ENCODE measurements around the gene ANTXR2. TPM values are rescaled to one million over a fixed set of nuclear protein-coding genes. Genes with fewer than 3 reads are reported as not detected.
"Not testable (repeated sequence)": the region's sequence is repeated elsewhere in the genome, so short reads cannot be mapped to it uniquely, and the experiment has no call there.

Gene ANTXR2
- total RNA-seq, 1 donor from 2014 or later = 48.9 TPM

DNA sequence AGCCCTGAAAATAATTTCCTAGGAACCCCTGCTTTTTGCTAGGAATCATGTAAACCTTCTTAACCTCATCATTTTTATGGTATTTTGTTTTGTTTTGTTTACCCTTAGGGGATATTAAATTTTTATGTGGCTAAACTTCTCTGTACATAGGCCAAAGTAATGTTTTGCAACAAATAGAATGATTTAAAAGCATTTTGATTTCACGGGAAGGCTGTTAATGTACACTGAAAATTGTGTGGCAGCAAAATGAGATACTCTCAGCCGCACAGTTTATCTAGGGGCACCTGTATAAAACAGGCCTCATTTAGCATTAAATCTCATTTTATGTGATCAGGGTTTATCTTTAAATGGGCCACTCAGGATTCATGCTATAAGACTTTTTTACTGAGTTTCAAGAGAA, 175.0 kb downstream of the ANTXR2 start:
- DNase-seq (no peak), ATAC-seq (no peak)
- intact Hi-C loops (cut with micrococcal nuclease) = no loop called here

DNA sequence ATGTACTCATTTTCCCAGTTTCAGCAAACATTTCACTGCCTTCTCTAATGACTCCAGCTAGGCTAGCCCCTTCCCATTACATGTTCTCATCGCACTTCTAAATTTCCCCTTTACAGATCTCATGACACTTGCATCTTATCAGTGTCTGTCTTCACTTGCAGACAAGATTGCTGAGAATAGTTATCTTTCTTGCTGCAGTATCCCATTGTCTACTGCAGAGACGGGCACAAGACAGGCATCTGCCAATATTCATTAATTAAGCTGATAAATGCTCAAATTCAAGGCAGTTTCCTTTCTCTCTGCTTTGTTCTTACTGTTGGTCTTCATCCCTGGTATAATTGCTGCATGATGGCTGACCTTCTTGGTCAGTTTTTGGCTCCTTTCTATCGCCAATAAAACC, 175.9 kb downstream of the ANTXR2 start:
- intact Hi-C loops (cut with micrococcal nuclease) = no loop called here
- DNase-seq (no peak), ATAC-seq (no peak)

DNA sequence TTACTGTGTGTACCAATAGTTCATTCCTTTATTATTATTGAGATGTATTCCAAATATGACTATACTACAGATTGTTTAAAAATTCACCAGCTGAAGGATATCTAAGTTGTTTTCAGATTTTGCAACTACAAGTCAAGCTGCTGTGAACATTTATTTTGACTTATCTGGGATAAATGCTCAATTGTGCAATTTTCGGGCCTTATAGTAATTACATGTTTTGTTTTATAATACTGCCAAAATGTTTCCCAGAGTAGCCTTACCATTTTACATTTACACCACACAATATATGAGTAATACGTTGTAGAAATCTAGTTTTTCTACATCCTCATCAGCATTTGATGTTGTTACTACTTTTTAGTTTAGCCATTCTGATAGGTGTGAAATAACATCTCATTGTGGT, 179.6 kb downstream of the ANTXR2 start:
- ATAC-seq (no peak), DNase-seq (no peak)
- intact Hi-C loops (cut with micrococcal nuclease) = no loop called here

- ATAC-seq; intact Hi-C loops (cut with micrococcal nuclease); DNase-seq: not testable (repeated sequence)
Measured at GRCh38 chr4:79889026-79889425, 184.0 kb downstream of the ANTXR2 start.

- intact Hi-C loops (cut with micrococcal nuclease) = no loop called here
- DNase-seq = no peak
- ATAC-seq = peak; percentile 54
Measured at GRCh38 chr4:79886557-79886956, 186.5 kb downstream of the ANTXR2 start.

DNA sequence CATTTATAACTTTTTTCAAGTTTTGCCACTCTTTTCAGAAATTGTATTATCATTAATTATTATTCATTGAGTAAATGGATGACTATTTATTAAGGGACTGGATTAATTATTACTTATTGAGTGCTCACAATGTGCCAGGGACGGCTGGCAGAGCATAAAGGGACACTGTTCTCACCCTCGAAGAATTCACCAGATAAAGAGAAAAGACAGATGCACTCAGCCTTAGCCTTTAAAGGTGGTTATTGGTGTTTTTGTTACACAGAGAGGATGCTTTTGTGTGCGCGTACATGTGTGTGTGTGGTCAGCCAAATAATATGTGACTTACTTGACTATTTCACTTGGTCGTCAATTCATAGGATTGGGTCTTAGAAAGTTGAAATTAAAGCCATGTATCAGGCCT, 187.0 kb downstream of the ANTXR2 start:
- ATAC-seq (no peak), DNase-seq (no peak)
- intact Hi-C loops (cut with micrococcal nuclease) = no loop called here

GRCh38 chr4:79883290-79883689, 189.7 kb downstream of the ANTXR2 start:
- ATAC-seq = no peak
- intact Hi-C loops (cut with micrococcal nuclease) = no loop called here
- no peak for DNase-seq

- ATAC-seq (no peak), DNase-seq (no peak)
- intact Hi-C loops (cut with micrococcal nuclease) = no loop called here
Measured at GRCh38 chr4:79882806-79883205, 190.2 kb downstream of the ANTXR2 start.

DNA sequence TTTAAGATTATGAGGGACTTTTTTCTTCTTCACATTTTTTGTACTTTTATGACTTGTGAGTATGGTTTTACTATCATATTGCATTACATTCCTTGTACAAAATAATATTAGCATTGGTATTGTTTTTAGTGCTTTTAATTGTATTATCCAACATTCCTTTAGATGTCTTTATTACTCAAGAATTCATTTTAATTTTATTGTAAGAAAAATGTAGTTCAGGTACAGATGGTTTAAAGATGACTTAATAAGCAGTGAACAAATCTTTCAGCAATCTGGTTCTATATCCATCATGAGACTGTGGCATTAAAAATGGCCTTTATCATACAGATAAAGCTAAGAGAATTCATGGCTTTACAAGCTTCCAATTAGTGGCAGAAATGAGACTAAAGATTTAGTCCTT, 191.6 kb downstream of the ANTXR2 start:
- intact Hi-C loops (cut with micrococcal nuclease) = no loop called here
- no peak for DNase-seq
- no peak for ATAC-seq

GRCh38 chr4:79877511-79877910, 195.5 kb downstream of the ANTXR2 start:
- no peak for ATAC-seq
- DNase-seq = no peak
- intact Hi-C loops (cut with micrococcal nuclease) = no loop called here

- intact Hi-C loops (cut with micrococcal nuclease) = no loop called here
- no peak for ATAC-seq
- DNase-seq = no peak
Measured at GRCh38 chr4:79875344-79875899, 197.6 kb downstream of the ANTXR2 start.

- intact Hi-C loops (cut with micrococcal nuclease) = no loop called here
- DNase-seq (no peak), ATAC-seq (no peak)
Measured at GRCh38 chr4:79874197-79874596, 198.8 kb downstream of the ANTXR2 start.

DNA sequence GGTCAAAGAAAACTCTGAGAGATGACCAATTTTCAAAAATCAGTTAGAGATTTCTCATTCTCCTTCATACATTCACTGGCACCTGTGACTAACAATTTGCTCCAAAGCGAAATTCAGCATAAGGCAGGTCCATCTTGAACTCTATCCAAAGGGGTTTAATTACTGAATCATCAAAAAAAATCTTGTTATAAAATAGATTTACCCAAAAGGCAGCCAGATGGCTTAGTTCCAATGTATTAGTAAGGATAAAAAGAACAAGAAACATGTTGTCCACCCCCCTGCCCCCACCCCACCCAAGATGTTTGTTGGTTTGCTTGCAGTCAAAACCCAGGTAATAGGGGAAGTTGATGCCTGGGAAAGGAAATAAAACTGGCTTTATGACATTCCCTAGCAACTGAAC, 200.3 kb downstream of the ANTXR2 start:
- intact Hi-C loops (cut with micrococcal nuclease) = no loop called here
- ATAC-seq (no peak), DNase-seq (no peak)

- intact Hi-C loops (cut with micrococcal nuclease) = no loop called here
- DNase-seq (no peak), ATAC-seq (no peak)
Measured at GRCh38 chr4:79871961-79872360, 201.1 kb downstream of the ANTXR2 start.

DNA sequence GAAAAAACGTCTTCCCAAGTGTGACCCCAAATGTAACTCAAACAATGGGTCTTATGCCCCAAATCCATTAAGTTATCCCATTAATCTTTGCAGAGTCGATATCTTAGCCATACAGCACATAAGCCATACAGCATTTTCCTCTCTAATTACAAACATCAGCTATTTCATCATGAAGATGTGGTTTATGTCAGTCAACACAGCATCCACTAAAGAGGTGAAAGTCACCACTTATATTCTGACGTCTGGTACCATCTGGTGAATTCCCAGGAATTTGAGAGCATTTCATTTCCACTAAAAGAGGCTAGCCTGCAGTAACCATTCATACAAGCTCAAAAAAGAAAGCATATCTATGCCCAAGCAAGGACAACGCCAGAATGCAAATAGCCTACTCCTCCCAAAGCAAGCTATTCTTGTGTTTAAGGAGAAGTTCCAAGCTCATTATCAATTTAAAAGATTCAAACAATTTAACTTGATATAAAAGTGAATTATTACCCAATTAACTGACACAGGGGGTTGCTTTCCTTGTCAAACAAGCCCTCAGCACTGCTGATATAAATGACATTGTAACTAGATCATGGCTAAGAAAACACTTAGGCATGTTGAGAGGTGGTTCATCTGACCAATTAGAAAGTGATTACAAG, 203.3 kb downstream of the ANTXR2 start:
- DNase-seq = no peak
- no peak for ATAC-seq
- intact Hi-C loops (cut with micrococcal nuclease) = no loop called here

- DNase-seq (no peak), ATAC-seq (no peak)
- intact Hi-C loops (cut with micrococcal nuclease) = no loop called here
Measured at GRCh38 chr4:79865201-79865597, 207.8 kb downstream of the ANTXR2 start.

DNA sequence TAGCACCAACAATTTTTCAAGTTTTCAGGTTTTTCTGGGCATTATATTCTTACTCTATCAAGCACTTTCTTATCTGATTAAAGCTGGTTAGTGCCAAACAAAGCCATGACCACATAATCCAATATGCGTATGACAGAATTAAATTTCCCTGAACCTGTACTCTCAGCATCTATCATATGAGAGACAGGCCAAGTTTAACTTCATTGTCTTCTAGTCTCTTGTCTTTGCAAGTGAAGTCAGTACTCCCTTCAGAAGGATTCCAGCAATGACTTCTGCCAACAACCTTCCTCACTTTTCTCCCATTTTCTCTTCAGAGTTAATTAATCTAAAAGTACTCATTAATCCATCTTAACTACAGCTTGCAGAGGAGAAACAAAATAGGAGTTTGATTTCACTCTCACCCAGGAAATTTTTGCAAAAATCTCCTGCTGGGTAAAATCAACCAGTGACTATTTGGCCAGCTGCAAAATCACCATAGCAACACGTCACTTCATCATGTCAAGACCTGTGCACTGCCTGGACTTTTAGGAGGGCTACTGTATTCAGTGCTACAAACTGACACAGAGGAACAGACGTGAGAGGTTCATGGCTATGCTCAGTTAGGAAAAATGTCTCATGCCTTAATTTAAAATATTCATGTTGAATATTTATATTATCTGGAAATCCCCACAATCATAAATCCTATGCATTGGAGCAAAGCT, 208.4 kb downstream of the ANTXR2 start:
- intact Hi-C loops (cut with micrococcal nuclease) = no loop called here
- no peak for DNase-seq
- no peak for ATAC-seq

GRCh38 chr4:79863333-79863732, 209.7 kb downstream of the ANTXR2 start:
- ATAC-seq = peak; percentile 61
- DNase-seq = no peak
- intact Hi-C loops (cut with micrococcal nuclease) = no loop called here

DNA sequence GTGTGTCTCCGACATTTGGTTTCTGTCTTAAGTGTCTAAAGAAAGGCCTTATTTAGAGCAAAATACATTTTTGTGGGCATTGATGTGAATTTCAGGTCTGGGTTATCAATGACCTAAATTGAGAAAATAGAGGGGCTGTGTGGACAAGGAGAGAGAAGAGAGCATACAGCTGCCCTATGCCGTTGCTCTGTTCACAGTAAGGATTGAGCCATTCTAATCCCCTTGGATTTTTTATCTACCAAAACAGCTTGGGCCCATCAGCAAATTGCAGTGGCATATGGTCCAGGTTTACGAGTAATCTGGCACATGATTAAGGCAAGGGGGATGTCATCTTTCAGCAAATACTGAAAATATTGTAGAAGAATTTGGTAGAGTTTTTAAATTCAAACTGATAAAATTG, 210.2 kb downstream of the ANTXR2 start:
- intact Hi-C loops (cut with micrococcal nuclease) = no loop called here
- ATAC-seq = peak; percentile 94
- no peak for DNase-seq

- ATAC-seq (no peak), DNase-seq (no peak)
- intact Hi-C loops (cut with micrococcal nuclease) = no loop called here
Measured at GRCh38 chr4:79857811-79858210, 215.2 kb downstream of the ANTXR2 start.

DNA sequence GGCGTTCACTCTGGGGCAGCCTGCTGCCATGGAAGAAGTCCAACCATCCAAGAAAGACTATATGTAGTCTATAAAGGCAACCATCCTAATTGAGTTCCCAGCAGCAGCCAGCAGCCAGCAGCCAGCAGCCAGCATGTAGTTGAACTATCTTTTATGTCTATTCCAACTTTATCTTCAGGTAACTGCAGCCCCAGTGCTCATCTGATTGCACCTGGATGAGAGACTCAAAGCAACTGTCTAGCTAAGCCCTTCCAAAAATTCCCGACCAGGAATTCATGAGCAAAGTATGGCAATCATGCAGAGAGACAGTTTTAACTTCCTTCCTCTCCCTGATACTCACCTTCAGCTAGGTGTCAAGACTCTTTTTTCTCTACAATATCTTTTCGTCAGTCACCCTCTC, 216.8 kb downstream of the ANTXR2 start:
- intact Hi-C loops (cut with micrococcal nuclease) = no loop called here
- ATAC-seq = no peak
- DNase-seq = no peak

Data from left ventricle myocardium superior (tissue), 1 donor.